NCI-H226 (cell line): ENCODE measurements around the gene B3GNT5.
"Not testable (repeated sequence)": the region's sequence is repeated elsewhere in the genome, so short reads cannot be mapped to it uniquely, and the experiment has no call there.

Experiments
- DNase-seq: peaks from one replicate; pipeline ENCODE4 v3.0.0-alpha.2; 2015

The B3GNT5 gene, protein sequence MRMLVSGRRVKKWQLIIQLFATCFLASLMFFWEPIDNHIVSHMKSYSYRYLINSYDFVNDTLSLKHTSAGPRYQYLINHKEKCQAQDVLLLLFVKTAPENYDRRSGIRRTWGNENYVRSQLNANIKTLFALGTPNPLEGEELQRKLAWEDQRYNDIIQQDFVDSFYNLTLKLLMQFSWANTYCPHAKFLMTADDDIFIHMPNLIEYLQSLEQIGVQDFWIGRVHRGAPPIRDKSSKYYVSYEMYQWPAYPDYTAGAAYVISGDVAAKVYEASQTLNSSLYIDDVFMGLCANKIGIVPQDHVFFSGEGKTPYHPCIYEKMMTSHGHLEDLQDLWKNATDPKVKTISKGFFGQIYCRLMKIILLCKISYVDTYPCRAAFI

DNA sequence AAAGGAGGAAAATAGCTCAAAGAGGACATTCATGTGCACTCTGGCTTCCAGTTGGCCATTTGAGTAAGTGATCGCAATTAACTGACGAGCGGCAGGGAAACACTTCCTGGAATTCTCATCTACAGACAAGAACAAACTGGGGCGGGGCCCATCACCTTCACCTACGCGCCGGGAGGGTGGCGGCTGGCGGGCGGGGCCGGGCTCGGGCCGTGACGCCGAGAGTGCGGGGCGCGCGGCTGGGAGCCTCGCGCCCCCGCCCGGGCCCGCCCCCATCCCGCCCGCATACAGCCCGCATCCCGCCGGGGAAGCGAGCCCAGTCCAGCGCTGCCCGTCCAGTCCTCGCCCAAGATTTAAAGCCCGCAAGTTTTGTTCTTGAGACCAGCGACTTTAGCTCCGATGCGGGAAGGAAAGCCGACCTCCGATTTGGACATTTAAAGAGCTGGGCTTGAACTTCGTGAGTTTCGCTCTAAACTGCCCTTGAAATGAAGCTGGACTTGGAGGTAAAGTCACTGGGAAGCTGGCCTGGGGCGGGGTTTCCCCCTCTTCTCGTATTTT is at the start of gene B3GNT5:
Gene B3GNT5 (plus strand): TSS at position 281 of the 555 bp plus-strand sequence. CDS start 16,546 bp downstream, outside the sequence.
- DNase-seq, result peak; percentile 15

DNA sequence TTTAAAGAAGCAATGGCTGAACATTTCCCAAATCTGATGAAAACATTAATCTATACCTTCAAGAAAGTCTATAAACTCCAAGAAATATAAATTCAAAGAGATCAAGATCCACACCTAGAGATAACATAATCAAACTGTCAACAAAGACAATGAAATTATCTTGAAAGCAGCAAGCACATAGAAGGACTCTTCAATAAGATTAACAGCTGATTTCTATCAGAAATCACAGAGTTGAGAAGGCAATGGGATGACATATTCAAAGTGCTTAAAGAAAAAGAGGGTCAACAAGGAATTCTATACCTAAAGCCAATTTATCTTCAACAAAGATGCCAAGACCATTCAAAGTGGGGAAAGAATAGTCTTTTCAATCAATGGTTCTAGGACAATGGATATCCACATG is 49.4 kb upstream of the B3GNT5 start:
- DNase-seq, result no peak

DNA sequence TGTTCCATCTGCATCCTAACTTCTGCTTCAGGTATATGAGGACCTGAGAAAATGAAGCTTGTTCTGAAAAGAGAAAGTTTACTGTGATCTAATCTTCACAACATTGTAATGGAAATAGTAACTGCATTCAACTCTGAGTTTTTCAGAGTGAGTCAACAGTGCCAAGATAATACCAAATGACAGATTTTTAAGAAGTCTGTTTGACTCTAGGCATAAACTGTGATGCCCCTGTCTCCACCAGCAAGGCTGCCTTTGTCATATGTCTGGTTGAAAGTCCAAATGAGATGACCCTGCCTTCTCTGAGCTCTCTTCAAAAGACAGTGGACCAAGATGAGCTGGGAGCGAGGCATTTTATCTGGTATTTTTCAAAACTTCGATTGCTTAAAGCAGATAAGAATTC is 44.8 kb upstream of the B3GNT5 start:
- DNase-seq, result no peak

DNA sequence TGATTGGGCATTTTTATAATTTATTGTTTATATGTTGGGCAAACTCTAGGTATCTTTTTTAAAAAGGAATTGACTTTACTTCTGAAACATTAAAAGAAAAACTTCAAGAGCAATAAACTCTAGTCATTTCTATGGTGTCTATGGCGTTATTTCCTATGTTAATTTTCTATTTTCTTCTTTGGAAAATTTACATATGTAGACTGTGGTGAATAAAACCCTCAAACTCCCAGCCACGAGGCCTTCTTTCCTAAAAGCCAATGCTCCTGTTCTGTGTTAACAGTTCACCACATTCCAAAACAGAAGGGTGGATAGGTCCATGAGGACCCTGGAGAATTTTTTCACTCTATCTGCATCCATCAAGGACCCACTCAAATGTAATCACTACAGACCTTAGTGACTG is 44.3 kb upstream of the B3GNT5 start:
- no peak for DNase-seq

- DNase-seq, result no peak
Observed at GRCh38 chr3:183210341-183210740, 42.7 kb upstream of the B3GNT5 start.

DNA sequence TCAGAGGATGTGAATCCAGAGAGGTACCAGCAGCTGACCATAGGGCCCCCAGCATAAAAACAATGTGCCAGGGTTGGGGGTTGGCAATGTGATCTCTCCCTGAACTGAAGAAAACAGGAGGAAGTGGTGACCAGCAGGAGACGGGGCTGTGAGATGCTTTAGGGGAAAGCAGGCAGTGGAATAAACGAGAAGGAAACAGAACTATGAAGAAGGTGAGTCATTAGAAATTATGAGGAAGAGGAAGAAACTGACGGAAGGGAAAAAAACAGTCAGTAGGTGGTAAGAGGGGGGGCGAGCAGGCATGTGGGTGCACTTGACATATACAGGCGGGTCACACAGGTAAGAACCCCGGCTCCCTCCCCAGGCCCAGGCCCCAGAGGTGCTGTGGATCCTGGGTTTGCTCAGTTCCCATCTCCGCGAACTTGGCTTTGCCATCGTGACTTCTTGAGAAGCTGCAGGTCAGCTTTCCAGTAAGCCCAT is 42.2 kb upstream of the B3GNT5 start:
- DNase-seq, result no peak

- DNase-seq, result no peak
Observed at GRCh38 chr3:183211352-183211751, 41.7 kb upstream of the B3GNT5 start.

DNA sequence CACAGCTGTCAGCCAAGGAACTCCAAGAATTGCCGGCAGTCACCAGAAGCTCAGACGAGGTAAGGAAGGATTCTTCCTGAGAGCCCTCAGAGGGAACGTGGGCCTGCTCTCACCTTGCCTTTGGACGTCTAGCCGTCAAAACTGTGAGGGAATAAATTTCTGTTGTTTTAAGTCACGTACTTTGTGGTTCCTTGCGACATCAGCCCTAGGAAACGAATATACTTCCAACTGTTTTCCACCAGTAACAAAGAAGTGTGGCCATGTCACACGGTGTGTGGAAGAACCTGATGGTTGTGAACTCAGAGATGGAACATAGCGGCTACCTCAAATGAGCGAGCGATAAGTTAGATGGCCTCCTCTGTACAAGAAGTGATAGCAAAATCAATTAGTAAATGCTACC is 41.0 kb upstream of the B3GNT5 start:
- no peak for DNase-seq

- no peak for DNase-seq
Observed at GRCh38 chr3:183212565-183212964, 40.5 kb upstream of the B3GNT5 start.

- DNase-seq, result no peak
Observed at GRCh38 chr3:183213415-183214276, 39.4 kb upstream of the B3GNT5 start.

DNA sequence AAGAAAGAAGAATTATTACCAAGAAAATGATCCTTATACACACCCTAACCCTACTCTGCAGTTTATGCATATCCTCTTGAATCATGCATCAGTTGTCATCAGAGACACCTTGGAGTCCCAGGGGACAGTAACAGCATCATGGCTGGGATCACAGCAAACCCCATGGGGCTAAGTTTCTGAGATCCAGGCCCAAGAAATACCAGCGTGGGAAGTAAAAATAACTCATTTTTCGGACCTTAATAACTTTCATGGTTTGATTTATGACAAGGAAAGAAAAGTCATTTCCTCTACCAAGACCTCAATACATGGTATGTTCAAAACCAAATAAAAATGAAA is 38.8 kb upstream of the B3GNT5 start:
- no peak for DNase-seq

- no peak for DNase-seq
Observed at GRCh38 chr3:183215591-183216202, 37.4 kb upstream of the B3GNT5 start.

DNA sequence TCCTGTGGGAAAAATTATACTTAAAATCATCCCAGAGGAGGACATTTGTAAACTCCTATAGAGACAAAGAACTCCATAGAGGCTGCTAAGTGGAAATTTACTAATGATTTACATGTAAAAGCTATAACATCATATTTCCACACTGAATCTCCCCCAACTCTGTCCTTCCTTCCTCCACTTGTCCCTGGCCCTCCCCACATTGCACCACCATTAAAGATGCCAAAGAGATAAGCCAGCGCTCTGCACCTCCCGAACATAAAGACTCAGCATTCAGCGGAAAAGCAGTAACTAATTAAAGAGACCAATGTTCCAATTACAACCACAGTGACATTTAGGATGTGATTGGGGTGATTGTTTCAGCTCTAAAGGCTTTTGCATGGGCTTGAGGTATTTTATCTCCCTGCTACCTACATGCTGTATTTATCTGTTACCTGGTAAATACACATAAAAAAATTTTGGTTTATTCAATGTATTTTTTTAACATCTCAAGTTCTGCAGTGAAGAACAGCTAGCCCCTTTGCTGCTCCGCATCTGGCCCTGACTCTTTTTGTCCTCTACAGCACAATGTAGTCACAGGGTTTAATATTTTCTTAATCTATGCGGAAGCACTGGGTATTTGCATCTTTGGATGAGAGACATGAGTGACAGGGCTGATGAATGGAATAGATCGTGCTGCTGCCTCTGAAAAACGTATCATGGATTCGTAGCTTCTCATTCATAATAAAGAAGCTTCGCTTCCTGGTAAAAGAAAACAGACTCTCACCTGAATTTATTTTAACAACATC is 35.3 kb upstream of the B3GNT5 start:
- DNase-seq, result no peak

DNA sequence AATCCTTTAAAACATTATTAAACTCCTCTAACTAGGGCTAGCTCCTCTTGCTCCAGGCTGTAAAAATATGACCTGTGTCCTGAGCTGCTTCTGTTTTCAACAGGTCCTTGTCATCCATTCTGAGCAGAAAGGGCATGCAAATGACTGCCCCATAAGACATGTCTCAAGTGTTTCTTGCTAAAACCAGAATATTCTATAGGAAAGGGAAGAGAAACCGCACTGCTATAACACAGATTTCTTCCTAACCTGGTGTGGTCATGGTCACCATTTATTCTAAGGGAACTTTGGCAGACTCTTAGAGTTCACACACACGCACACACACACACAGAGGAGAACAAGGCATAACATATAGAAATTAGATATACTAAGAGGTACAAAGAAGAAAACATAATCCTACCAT is 34.2 kb upstream of the B3GNT5 start:
- DNase-seq, result no peak

DNA sequence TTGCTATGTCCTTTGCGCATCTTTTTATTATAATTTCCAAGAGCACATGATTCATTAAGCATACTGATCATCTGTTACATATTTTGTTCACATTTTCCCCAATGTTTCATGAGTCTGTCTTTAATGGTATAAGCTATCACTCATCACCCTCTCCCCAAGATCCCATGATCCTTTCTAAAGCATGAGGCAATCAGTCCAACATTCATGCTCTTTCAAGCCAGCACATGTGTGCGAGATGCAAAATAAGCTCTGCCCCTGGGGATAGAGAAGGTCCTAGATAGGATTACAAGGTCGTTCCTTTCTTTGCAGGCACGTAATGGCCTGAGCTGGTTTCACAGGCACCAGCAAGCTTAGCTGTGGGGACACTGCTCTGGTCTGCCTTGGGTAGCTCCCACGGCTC is 32.2 kb upstream of the B3GNT5 start:
- no peak for DNase-seq

- DNase-seq, result no peak
Observed at GRCh38 chr3:183222631-183223235, 30.3 kb upstream of the B3GNT5 start.

DNA sequence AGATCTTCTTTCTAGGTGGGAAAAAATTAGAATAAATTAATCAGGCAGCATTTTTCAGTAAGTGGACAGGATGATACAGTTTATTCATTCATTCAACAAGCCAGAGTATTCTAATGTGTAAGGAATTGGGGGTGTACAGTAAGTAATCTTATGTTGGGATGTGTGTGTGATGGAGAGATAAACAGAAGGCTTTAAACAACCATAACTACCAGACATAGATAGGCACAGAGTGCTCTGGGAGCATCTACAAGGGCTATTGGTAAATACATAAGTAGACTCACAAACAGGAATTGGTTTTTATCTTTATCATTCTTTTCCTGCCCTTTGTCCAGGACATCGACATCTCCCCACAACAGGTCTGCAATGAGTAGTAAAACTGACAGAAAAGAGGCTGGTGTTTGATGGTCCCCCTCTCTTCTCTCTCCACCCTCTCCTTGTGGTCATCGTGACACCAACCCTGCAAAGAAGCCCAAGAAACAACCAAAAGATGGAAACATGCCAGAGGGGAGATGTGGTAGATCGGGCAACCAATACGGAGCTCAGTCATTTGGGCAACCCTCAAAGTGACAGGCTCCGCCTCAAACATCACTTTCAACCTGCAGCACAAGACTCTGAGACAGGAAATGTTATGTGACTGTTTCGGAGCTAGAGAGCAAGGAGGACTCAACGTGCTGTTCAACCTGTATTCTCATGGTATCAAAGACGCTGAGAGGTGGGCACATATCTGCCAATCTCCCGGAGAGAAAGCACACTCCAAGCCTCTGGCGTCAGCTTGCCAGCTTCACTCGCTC is 28.7 kb upstream of the B3GNT5 start:
- DNase-seq, result no peak

GRCh38 chr3:183226333-183226890 is 26.6 kb upstream of the B3GNT5 start:
- no peak for DNase-seq

DNA sequence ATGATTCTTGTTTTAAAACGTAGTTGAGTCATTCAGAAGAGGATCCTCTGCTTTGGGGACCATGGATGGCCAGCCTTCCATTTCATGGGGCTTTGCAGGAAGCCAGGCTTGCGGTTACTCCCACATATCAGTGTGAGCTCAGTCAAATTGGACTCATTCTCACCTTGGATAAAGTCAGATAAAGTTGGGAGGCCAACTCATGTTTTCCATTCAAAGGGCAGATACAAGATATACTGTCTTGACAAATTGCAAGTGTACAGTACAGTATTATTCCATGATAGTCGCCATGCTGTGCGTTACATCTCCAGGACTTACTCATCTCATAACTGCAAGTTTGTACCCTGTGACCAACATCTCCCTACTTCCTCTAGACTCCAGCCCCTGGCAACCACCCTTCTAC is 25.5 kb upstream of the B3GNT5 start:
- peak; percentile 28 for DNase-seq

DNA sequence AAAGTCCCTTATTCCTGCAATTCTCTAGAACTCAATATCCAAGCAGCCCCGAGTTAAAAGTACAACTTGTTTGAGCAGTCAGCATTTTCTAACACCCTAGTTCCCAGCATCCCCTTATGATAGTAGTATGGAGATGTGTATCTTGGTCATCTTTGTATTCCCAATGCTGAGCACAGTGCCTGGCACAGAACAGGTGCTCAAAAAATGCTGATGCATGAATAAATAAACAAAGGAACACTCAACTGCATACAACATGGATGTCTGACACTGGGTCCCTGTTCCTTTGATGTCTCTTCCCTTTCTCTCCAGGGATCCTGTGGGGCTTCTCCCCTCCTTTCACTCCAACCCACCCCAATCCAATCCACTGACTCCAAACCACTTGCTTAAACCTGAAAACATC is 23.9 kb upstream of the B3GNT5 start:
- no peak for DNase-seq

- not testable (repeated sequence) for DNase-seq
Observed at GRCh38 chr3:183230251-183230650, 22.8 kb upstream of the B3GNT5 start.
